VCaP (cell line): ENCODE data around the gene TCHHL1.

Experiments used
- H3K27ac ChIP-seq: fragments of 450-650 bp; 2 replicates; pipeline ENCODE4 v1.5.1; 2017
- TF ChIP-seq, protein P1 (sequence below): fragments of 450-650 bp; conservative IDR thresholded peaks from 2 replicates; pipeline ENCODE4 v1.5.1; 2017; ENCODE audit warnings: mild to moderate bottlenecking, moderate library complexity

TCHHL1 gene

GRCh38 chr1:152109231-152109997 is 20.6 kb upstream of the TCHHL1 start:
- TF ChIP-seq, protein P1, sequence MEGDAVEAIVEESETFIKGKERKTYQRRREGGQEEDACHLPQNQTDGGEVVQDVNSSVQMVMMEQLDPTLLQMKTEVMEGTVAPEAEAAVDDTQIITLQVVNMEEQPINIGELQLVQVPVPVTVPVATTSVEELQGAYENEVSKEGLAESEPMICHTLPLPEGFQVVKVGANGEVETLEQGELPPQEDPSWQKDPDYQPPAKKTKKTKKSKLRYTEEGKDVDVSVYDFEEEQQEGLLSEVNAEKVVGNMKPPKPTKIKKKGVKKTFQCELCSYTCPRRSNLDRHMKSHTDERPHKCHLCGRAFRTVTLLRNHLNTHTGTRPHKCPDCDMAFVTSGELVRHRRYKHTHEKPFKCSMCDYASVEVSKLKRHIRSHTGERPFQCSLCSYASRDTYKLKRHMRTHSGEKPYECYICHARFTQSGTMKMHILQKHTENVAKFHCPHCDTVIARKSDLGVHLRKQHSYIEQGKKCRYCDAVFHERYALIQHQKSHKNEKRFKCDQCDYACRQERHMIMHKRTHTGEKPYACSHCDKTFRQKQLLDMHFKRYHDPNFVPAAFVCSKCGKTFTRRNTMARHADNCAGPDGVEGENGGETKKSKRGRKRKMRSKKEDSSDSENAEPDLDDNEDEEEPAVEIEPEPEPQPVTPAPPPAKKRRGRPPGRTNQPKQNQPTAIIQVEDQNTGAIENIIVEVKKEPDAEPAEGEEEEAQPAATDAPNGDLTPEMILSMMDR = no peak
- peak overlapping the region; percentile 45; the same call in 1 of the 2 replicates for H3K27ac ChIP-seq

GRCh38 chr1:152108882-152109222 is 20.0 kb upstream of the TCHHL1 start:
- TF ChIP-seq, protein P1 = no peak
- H3K27ac ChIP-seq = no peak overlapping the region

DNA sequence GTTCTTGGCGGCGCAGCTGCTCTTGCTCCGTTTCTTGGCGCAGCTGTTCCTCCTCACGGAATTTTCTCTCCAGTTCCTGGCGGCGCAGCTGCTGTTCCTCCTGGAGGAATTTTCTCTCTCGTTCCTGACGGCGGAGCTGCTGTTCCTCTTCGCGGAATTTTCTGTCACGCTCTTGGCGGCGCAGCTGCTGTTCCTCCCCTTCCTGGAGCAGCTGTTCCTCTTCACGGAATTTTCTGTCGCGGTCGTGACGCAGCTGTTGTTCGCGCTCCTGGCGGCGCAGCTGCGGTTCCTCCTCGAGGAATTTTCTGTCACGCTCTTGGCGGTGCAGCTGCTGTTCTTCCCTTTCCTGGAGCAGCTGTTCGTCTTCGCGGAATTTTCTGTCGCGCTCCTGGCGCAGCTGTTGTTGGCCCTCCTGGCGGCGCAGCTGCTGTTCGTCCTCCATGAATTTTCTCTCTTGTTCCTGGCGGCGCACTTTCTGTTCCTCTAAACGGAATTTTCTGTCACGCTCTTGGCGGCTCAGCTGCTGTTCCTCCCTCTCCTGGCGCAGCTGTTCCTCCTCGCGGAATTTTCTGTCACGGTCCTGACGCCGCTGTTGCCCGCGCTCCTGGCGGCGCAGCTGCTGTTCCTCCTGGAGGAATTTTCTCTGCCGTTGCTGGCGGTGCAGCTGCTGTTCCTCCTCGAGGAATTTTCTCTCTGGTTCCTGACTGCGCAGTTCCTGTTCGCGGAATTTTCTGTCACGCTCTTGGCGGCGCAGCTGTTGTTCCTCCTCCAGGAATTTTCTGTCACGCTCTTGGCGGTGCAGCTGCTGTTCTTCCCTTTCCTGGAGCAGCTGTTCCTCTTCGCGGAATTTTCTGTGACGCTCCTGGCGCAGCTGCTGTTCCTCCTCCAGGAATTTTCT is 19.4 kb upstream of the TCHHL1 start:
- TF ChIP-seq, protein P1 = no peak
- no peak overlapping the region for H3K27ac ChIP-seq

- H3K27ac ChIP-seq = no peak overlapping the region
- TF ChIP-seq, protein P1 = no peak
These were observed 18.4 kb upstream of the TCHHL1 start for GRCh38 chr1:152107031-152107983.

DNA sequence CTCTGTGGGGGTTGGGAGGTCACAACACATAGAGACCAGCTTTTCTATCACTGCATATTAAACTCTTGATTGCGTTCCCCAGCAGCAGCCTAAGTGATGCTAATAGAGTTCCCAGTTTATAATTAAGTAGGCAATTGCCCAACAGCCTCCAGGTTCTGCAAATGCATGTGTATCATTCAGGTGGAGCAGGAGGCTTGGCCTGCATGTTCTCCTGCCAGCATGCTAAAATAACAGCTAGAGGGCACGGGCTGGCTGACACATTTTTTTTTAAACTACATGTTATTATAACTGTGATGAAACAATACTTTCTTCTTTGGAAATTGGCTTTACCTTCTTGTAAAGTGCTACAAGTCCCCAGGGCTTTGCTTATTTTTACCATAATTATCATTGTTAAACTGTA is 16.0 kb upstream of the TCHHL1 start:
- H3K27ac ChIP-seq = no peak overlapping the region
- TF ChIP-seq, protein P1 = no peak

DNA sequence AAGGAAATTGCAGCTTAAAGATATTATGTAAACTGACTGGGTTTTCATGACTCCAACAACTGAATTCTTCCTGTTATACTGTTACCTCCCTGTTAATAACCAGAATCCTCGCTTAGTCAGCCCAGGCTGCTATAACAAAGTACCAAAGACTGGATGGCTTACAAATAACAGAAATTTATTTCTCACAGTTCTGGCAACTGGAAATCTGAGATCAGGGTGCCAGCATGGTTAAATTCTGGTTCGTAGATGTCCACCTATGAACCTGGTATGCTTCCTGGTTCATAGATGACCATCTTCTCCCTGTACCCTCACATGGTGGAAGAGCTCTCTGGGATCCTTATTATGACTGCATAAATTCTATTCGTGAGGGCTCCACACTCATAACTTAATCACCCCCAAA is 8.1 kb upstream of the TCHHL1 start:
- H3K27ac ChIP-seq = no peak overlapping the region
- TF ChIP-seq, protein P1 = no peak
